ENCODE measurements around the gene TTBK2.
"Not testable (repeated sequence)": the region's sequence is repeated elsewhere in the genome, so short reads cannot be mapped to it uniquely, and the experiment has no call there.

Gene TTBK2

DNA sequence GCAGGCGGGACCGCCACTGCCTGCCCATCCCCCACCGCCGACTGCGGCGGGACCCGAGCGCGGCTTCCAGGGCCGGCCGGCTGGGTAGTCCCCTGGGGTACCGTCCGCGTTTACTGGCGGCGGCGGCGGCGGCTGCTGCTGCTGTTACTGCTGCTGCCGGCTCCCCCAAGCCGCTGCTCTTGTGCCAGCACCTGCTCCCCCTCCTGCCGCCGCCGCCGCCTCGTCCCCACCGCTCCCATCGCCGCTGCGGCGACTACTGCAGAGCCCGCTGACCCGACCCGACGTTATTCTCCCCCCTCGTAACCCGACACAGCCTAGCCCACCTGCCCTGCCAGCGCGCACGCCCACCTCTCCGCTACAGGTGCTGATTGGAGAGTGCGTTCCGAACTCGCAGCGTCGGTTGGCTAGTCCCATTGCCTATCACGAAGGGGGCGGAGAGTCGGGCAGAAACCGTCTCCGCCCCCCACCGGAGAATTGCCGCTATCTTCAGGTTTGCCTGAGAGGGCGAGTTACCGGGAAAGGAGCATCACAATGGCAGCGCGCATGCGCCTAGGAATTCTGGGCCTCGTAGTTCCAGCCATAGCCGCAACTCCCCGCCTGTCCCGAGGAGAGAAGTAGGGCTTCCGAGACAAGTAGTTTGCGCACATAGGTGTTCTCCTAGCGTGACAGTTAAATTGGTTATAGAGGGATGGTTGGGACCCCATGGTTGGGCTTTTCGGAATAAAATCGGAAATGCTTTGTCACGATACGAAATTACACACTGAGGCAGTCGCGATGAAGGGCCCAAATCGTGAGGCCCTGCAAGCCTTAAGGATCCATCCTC lies at the start of gene TTBK2:
TTBK2 (minus strand) TSS at position 260 of the 823 bp plus-strand sequence. CDS start 42,161 bp downstream, outside the sequence.
- peak; percentile 94 for DNase-seq (ENCODE audit: low read depth, low spot score)

DNA sequence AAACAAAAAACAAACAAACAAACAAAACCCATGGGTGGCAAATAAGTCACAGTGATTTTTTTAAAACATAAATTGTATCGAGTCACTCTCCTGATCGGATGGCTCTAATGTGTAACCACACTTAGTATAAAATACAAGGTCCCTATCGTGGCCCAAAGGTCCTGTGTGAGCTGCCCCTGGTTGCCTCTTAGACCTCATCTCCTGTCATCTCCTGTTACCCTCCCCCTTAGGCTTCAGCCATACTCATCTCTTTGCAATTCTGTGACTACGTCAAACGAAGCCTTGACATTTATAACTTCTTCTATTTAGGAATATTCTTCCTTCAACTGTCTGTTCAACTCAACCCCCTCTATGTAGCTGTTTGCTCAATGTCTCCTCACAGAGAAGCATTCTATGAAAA lies 43.9 kb upstream of the TTBK2 start:
- DNase-seq (ENCODE audit: low read depth, low spot score) = no peak

DNA sequence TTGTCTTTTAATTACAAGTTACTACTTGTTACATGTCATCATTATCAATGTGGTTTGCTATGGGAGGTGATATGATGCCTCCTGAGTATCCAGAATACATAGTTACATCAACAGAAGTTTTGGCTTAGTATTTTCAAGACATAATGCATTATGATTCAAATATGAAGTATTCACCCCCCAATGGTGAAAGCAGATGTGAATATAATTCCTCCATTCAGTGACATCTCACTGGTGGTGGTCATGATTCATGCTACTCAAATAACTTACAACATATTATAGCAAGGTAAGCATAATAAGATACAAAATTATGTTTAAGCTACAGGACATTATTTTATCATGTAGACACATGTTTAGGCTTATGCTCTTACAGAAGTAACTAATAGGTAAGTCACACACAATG lies 34.9 kb upstream of the TTBK2 start:
- no peak for DNase-seq (ENCODE audit: low read depth, low spot score)

- no peak for DNase-seq (ENCODE audit: low read depth, low spot score)
These were observed 33.7 kb upstream of the TTBK2 start for GRCh38 chr15:42954291-42954690.

DNA sequence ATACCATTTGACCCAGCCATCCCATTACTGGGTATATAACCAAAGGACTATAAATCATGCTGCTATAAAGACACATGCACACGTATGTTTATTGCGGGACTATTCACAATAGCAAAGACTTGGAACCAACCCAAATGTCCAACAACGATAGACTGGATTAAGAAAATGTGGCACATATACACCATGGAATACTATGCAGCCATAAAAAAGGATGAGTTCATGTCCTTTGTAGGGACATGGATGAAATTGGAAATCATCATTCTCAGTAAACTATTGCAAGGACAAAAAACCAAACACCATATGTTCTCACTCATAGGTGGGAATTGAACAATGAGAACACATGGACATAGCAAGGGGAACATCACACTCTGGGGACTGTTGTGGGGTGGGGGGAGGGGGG lies 28.3 kb upstream of the TTBK2 start:
- not testable (repeated sequence) for DNase-seq (ENCODE audit: low read depth, low spot score)

- DNase-seq (ENCODE audit: low read depth, low spot score) = no peak
These were observed 19.9 kb upstream of the TTBK2 start for GRCh38 chr15:42940527-42940926.

DNA sequence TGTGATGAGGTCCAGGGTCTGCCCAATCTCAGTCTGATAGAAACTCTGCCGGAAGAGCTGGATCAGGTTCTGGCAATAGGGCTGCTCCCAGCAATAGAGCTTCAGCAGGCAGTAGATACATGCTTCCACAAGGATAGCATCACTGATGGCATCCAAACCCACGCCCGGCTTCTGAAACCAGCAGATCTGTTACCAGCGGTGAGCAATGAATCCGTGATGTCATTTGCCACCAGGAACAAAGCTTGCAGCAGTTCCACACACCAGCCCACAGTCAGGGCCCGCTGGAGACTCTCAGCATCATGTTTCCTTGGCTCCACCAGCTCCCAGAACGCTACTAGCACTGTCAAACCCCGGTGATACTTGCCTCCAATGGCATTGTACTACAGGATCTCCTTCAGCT lies 19.3 kb upstream of the TTBK2 start:
- no peak for DNase-seq (ENCODE audit: low read depth, low spot score)

- DNase-seq (ENCODE audit: low read depth, low spot score) = no peak
These were observed 16.6 kb upstream of the TTBK2 start for GRCh38 chr15:42937143-42937542.

GRCh38 chr15:42933886-42934667 lies 13.5 kb upstream of the TTBK2 start:
- no peak for DNase-seq (ENCODE audit: low read depth, low spot score)

GRCh38 chr15:42932833-42933515 lies 12.4 kb upstream of the TTBK2 start:
- DNase-seq (ENCODE audit: low read depth, low spot score) = no peak

- no peak for DNase-seq (ENCODE audit: low read depth, low spot score)
These were observed 11.3 kb upstream of the TTBK2 start for GRCh38 chr15:42931702-42932486.

DNA sequence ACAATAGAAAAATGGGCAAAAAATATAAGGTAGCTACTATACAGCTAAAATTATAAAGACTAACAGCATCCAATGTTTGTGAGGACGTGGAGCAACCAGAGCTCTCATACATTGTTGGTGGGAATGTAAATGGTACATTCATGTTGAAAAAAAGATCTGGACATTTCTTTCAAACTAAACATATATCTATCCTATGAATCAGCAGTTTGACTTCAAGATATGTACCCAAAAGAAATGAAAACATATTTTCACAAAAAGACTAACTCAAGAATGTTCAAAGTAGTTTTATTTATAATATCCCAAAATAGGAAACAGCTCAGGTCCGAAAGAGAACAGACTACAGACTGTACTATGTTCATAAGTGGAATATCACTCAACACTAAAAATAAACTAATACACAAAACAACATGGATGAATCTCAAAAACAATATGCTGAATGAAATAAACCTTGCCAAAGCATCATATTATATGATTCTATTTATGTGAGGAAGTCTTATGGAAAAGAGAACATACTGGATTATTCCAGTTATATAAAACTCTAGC lies 8.8 kb upstream of the TTBK2 start:
- DNase-seq (ENCODE audit: low read depth, low spot score) = no peak

DNA sequence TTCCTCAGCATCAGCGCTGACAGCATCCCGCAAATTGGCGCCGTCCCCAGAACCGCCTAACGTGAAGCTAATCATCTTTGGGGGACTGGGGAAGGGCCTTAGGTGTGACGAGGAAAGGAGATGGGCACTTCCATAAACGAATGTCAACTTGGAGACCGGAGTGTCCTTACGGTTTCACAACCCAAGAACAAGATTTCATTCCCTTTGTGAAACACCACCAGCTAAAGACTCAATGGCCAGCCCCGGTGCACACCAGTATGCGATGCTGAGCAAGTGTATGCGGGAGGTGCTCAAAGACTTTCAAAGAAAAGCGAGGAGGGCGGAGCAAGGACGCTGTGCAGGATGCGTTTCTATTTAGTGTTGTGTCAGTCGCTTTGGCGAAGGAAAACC lies 759 bp upstream of the TTBK2 start:
- no peak for DNase-seq (ENCODE audit: low read depth, low spot score)

DNA sequence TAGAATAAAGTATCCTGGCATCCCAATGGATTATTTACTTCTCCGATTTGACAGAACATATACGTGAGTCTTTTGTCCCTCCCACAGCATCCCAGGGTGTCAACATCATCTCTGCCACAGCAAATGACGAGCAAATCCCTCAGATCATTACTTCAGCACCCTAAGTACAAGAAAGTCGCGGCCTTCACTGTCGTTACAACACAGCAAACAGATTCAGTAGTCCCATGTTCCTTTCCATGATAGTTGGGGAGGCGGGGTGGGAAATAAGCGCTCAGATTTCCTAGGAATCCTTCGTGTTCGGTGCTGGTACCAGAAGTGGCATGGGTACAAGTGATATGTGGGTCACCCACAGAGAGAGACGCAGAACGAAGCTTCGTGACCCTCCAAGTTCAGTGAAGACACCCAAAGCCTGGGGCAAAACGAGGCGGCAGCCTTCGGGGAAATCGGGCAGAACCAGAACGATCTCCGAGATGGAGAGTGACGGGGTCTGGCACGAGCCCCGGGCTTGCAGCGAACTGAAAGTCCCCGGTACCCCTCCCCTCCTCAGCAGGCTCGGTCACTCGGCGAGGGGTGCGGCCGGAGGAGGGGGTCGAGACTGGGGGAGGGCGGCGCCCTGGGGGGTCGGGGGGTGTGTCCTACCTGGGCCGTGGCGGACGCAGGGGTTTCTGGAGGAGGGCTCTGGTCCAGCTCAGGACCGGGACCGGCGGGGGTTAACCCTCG lies 619 bp downstream of the TTBK2 start:
- no peak for DNase-seq (ENCODE audit: low read depth, low spot score)

DNA sequence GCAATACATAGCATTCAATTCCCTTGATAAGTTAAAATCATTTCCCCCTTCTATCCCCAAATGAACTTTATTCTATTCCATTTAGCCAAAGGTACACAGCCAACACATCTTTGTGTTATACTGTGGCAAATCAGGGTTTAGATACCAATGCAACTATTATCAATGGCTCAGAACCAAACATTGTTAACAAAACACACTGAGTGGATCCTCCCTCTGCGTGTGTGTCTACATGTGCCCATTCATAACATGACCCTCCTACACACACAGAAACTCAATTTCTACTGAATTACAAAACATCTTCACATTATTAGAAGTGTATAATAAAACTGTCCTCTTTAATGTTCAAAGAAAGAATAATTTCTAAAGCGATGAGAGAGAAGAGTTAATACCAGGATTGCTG lies 1.3 kb downstream of the TTBK2 start:
- DNase-seq (ENCODE audit: low read depth, low spot score) = no peak

DNA sequence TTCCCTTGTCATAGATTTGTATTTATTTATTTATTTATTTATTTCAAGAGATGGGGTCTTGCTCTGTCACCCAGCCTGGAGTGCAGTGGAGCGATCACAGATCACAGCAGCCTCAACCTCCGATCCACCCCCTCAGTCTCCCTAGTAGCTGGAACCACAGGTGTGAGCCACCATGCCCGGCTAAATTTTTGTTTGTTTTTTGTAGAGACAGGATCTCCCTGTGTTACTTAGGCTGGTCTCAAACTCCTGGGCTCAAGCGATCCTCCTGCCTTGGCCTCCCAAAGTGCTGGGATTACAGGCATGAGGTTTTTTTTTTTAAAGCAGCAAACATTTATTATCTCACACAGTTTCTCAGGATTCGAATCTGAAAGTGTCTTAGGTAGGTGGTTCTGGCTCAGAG lies 2.5 kb downstream of the TTBK2 start:
- no peak for DNase-seq (ENCODE audit: low read depth, low spot score)

DNA sequence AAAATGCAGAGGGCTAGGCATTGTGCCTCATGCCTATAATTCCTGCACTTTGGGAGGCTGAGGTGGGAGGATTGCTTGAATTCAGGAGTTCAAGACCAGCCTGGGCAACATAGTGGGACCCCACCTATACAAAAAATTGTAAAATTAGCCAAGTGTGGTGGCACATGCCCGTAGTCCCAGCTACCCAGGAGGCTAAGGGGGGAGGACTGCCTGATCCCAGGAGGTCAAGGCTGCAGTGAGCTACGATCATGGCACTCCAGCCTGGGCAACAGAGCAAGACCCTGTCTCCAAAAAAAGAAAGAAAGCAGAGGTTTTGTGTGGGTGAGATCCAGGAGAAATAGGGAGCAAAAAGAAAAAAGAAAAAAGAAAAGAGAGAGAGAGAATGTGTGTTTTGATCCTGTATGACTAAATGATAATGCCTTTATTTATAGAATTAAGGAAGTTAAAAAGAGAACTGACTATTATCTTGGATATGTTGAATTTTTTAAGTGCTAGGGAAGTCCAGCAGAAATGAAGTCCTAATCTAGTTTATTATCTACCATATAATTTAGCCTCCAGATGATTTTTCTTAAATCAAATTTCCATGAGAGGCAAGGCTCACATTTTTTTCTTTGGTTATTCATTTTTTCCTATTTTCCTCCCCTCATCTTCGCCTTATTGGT lies 4.8 kb downstream of the TTBK2 start:
- no peak for DNase-seq (ENCODE audit: low read depth, low spot score)

DNA sequence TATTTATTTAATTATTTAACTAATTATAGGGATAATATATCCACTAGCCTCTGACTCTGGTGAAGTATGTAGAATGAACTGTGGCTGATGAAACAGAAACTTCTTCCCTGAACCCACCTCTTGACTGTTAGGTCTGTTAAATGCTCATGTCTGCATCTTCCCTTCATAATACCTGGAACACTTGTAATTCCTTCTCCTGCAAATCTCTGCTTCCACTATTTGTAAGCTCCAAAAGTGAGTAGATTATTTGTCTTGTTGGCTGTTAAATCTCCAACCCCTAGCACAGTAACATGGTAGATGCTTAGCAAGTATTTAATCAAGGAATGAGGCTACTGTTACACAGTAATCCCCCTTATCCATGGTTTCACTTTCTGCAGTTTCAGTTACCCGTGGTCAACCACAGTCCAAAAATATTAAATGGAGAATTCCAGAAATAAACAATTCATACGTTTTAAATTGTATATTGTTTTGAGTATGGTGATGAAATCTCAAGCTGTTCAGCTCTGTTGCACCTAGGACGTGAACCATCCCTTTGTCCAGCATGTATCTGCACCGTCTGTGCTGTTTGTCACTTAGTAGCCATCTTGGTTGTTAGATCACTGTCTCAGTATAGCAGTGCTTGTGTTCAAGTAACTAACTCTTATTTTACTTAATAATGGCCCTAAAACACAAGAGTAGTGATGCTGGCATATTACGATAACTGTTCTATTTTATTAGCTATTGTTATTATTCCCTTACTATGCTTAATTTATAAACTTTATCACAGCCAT lies 5.7 kb downstream of the TTBK2 start:
- DNase-seq (ENCODE audit: low read depth, low spot score) = no peak

DNA sequence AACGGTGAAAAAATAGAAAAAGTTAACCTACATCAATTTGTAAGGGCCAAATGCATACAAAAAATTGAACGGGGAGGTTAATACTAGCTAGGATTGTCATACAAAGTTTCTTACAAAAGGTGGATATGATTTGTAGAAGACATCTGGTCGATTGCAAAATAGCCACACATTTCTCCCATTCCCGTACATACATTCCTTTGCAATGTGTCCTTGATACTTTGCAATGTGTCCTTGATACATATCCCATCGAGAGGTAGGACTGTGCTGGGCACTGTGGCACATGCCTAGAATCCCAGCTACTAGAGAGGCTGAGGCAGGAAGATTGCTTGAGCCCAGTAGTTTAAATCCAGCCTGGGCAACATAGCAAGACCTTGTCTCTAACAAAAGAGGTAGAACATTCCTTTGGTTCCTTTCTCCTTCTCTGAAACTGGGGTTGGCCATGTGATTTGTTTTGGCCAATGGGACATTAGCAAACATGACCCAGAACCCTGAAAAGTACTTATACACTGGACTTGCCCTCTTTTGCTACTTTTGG lies 9.5 kb downstream of the TTBK2 start:
- no peak for DNase-seq (ENCODE audit: low read depth, low spot score)
